Left ventricle myocardium superior (tissue), 1 donor: ENCODE data around the gene TPT1. TPM values are rescaled to one million over a fixed set of nuclear protein-coding genes. Genes with fewer than 3 reads are reported as not detected.

Experiments used
- total RNA-seq: library from RNA; stranded (reverse); fragmentation: NEBNext Ultra II Directional; extraction: Animal tissue kit (Norgen Biotek cat#: 25700); gene quantifications from one replicate; pipeline ENCODE4 v1.2.1, GENCODE V29; 2021
- donor health status: DM: no; HTN: yes; CAD: no; lungs with severe emphysema.

TPT1 gene
- total RNA-seq, 1 donor from 2014 or later, result 4,849 TPM

Other genes starting within 250 kb of the TPT1 start
- 22.8 TPM for gene GTF2F2, start 220.7 kb downstream of the TPT1 start, total RNA-seq
- gene KCTD4, start 140.1 kb downstream of the TPT1 start, total RNA-seq, result not detected
- 194 TPM for gene SLC25A30, start 77.2 kb upstream of the TPT1 start, total RNA-seq
- 15.1 TPM for gene COG3, start 123.8 kb upstream of the TPT1 start, total RNA-seq